Gastrocnemius medialis (tissue), 4 donors: ENCODE results near the gene CCDC110.

Source experiments
- CTCF ChIP-seq, 5 experiments: fragments of 450-650 bp in 3 of 5; fragments of 200-600 bp in 2 of 5; sonication (generic) in 2 of 5; IDR thresholded peaks in 4 of 5; conservative IDR thresholded peaks in 1 of 5; 1 replicate in 4 of 5; 2 replicates in 1 of 5; pipeline ENCODE4 v1.5.1; 2016 to 2019; ENCODE audit warnings: antibody characterized with exemption in 5 of 5, mild to moderate bottlenecking in 3 of 5, moderate library complexity in 3 of 5
- POLR2A ChIP-seq, 2 donors: fragments of 450-650 bp; IDR thresholded peaks; one replicate each; pipeline ENCODE4 v1.6.1; 2017; ENCODE audit warnings: antibody characterized with exemption in 2 of 2, mild to moderate bottlenecking in 2 of 2, moderate library complexity in 2 of 2

GRCh38 chr4:185404031-185404430 is 67.5 kb downstream of the CCDC110 start:
- TF ChIP-seq CTCF (IDR thresholded peaks at IDR 0.05 in 4 of 5, conservative IDR thresholded peaks at IDR 0.05 in 1 of 5) = no peak
- no peak for TF ChIP-seq POLR2A (IDR thresholded peaks at IDR 0.05)
